Fibroblast of mammary gland (primary cell): Measurements from ENCODE around the gene CD44.
A peak's percentile ranks its signal among the peaks of the same experiment; 100 is the strongest.

ENCODE experiments used
- DNase-seq: peaks from one replicate; pipeline ENCODE4 v3.0.0-alpha.2; 2010; ENCODE audit warnings: low read depth
- H3K4me3 ChIP-seq: 2 replicates; pipeline ENCODE4 v1.5.1; 2011; ENCODE audit warnings: low read depth, mild to moderate bottlenecking, low read length, moderate library complexity; ENCODE audit not compliant: control insufficient read depth
- CTCF ChIP-seq: conservative IDR thresholded peaks from 2 replicates; pipeline ENCODE4 v1.5.1; 2011; ENCODE audit warnings: low read depth, low read length, inconsistent platforms; ENCODE audit not compliant: control insufficient read depth, insufficient read depth

CD44 gene

DNA sequence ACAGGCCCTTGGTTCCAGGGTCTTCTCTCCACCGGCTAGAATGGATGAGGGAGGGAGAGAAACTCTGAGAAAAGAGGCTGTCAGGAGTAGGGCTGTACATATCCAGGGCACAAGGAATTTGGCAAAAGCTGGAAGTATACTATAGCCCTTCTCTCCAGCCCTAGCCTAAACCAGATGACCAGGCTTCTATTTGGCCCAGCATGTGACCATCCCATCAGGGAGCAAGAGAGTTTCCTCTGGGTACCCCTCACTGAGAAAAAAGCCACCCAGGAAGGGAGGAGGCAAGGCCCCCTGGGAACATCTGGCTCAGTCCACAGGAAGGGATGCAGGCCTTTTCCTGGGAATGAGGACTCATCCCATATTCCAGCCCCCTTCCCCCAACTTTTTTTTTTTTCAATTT lies 8.3 kb downstream of the CD44 start:
- no peak overlapping the region for H3K4me3 ChIP-seq
- no peak for DNase-seq
- TF ChIP-seq CTCF: no peak

GRCh38 chr11:35148163-35148837 lies 9.3 kb downstream of the CD44 start:
- no peak for DNase-seq
- no peak overlapping the region for H3K4me3 ChIP-seq
- no peak for TF ChIP-seq CTCF

DNA sequence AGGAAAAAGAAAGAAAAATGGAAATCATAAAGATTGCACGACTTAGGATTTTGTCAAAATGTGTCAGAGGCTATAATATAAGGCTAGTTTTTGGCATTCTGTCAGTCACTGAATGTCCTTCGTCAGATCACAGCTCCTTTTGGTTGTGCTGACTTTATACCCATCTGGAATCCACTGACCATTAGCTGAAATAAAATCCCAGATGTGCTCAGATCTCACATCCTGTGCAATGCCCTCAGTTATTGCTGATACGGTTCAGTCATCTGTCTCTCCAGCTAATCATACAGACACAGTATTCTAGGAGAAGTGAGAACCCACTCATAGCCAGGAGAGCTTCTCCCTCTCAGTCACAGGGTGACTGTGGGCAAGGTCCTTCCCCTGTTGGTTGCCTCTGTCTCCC lies 11.5 kb downstream of the CD44 start:
- no peak for DNase-seq
- TF ChIP-seq CTCF: no peak
- H3K4me3 ChIP-seq: no peak overlapping the region

DNA sequence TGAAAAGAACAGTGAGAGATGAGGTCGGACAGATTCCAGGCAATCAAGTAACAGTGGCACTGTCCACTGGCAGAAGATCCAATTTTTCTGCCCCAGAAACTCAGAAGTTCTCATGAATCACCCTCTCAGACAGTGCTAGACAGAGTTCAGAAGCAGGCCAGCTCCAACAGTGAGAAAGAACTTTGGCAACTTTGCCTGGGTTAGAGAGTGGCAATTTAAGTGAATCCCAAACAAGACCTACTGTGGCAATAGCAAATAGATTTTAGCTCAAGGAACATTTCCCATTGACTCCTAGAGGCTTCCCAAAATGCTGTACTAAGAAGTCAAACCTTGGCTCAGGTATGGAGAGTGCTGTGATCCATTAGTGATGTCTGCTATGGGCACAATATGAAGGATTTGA lies 12.3 kb downstream of the CD44 start:
- peak; percentile 49 for DNase-seq
- no peak for TF ChIP-seq CTCF
- H3K4me3 ChIP-seq: no peak overlapping the region

DNA sequence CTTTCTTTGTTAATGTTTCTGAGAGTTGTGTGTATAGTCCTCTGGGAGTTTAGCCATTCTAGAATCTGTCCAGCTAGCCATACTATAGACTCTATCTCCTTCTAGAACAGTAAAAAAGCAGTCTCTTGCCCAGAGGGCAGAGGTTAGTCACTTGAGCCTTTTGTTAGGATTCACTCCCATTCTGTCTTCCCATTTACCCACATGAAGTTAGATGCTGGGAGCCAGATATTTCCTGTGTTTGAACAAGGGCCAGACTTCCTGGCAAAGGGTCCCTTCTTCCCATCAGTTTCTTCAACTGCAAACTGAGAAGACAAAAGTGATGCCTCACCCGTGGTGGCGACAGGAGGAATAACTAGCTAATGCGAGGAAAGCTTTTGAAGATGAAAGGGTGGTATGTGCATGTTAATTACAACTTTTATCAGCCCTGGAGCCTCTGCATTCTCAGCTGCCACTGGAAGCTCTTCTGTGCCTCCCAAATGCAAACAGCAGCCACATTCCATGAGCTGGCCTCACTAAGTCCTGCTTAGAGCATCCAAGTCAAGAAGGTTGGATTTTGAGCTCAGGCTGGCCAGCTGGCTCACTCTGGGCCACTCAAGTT lies 12.8 kb downstream of the CD44 start:
- no peak for TF ChIP-seq CTCF

GRCh38 chr11:35152575-35152974 lies 13.6 kb downstream of the CD44 start:
- no peak overlapping the region for H3K4me3 ChIP-seq
- DNase-seq: no peak
- TF ChIP-seq CTCF: no peak

More for the DNA sequence above, 12.8 kb downstream of the CD44 start:
- DNase-seq: no peak
- H3K4me3 ChIP-seq: no peak overlapping the region
